Activated B cell treated with CpG ODN at 0.5 μM for 24 hours (primary cell): ENCODE measurements around the gene DAAM1. TPM values are rescaled to one million over a fixed set of nuclear protein-coding genes. Genes with fewer than 3 reads are reported as not detected.

ENCODE experiments used
- ATAC-seq: fragments of 200-7000 bp; cut with Tn5 transposase; one replicate; pipeline ENCODE4 v1.10.0; 2021; ENCODE audit warnings: low read depth, mild to moderate bottlenecking, moderate library complexity
- CTCF ChIA-PET: fragments of 350-600 bp; sonication (Branson Sonifier 250); formaldehyde crosslinking; loops from one replicate; lab custom pipeline; 2021; ENCODE audit warnings: antibody characterized with exemption; lab: Charles Lee
- POLR2A ChIA-PET: fragments of 350-600 bp; sonication (Branson Sonifier 250); formaldehyde crosslinking; loops from one replicate; lab custom pipeline; 2021; ENCODE audit warnings: antibody characterized with exemption; lab: Charles Lee
- DNase-seq: peaks from one replicate; pipeline ENCODE4 v3.0.0; 2022
- H3K27ac Mint-ChIP-seq: one replicate; pipeline ENCODE4 v1.8.0; 2020; ENCODE audit warnings: mixed read lengths
- H3K27me3 Mint-ChIP-seq: one replicate; pipeline ENCODE4 v1.8.0; 2021; ENCODE audit warnings: mixed read lengths
- H3K36me3 Mint-ChIP-seq: one replicate; pipeline ENCODE4 v1.8.0; 2021; ENCODE audit warnings: low read depth, mixed read lengths
- H3K4me1 Mint-ChIP-seq: one replicate; pipeline ENCODE4 v1.8.0; 2021; ENCODE audit warnings: mixed read lengths
- H3K4me3 Mint-ChIP-seq: one replicate; pipeline ENCODE4 v1.8.0; 2020; ENCODE audit warnings: mild to moderate bottlenecking, mixed read lengths
- H3K9me3 Mint-ChIP-seq: one replicate; pipeline ENCODE4 v1.8.0; 2020; ENCODE audit warnings: mixed read lengths
- intact Hi-C: fragments of 100-400 bp; cut with micrococcal nuclease; formaldehyde crosslinking; loops from one replicate; pipeline ENCODE4 v1.15.1; 2024
- total RNA-seq: library from RNA; stranded (reverse); gene quantifications from 2 replicates; pipeline ENCODE4 v1.2.3, GENCODE V29; 2022
- TF ChIP-seq, protein P1 (sequence below): fragments of 200-600 bp; IDR thresholded peaks from one replicate; pipeline ENCODE4 v1.8.0; 2022; ENCODE audit warnings: antibody characterized with exemption, mild to moderate bottlenecking

Gene DAAM1
- total RNA-seq, 1 donor from 2014 or later = 38.7 TPM

DNA sequence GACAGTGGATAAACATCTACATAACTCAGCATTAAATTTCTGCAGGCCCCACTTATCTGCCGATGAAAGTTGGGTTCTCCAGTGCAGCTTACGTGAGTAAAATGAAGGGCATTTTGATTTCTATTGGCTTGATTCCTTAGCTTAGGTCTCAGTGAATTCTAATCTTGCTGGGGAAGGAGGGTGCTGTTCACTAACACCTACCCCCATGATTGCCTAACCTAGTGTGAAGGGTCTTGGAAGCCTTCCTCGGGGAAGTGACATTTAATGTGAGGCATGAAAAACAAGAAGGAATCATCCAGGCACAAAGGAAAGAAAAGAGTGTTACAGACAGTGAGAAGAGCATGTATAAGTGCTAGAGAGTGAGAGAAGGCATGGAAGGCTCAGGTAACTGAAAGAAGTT is 81.0 kb downstream of the DAAM1 start:
- Mint-ChIP-seq H3K9me3 (no peaks in the 10 kb centered on the region), H3K4me3 (no peak overlapping the region), H3K36me3 (peaks cover 28% of the 10 kb centered on the region), H3K27me3 (no peaks in the 10 kb centered on the region), H3K27ac (no peak overlapping the region), H3K4me1 (peaks cover 17% of the 10 kb centered on the region)
- DNase-seq (no peak), ATAC-seq (no peak)
- POLR2A ChIA-PET = no interaction called here
- intact Hi-C loops = no loop called here
- TF ChIP-seq, protein P1, sequence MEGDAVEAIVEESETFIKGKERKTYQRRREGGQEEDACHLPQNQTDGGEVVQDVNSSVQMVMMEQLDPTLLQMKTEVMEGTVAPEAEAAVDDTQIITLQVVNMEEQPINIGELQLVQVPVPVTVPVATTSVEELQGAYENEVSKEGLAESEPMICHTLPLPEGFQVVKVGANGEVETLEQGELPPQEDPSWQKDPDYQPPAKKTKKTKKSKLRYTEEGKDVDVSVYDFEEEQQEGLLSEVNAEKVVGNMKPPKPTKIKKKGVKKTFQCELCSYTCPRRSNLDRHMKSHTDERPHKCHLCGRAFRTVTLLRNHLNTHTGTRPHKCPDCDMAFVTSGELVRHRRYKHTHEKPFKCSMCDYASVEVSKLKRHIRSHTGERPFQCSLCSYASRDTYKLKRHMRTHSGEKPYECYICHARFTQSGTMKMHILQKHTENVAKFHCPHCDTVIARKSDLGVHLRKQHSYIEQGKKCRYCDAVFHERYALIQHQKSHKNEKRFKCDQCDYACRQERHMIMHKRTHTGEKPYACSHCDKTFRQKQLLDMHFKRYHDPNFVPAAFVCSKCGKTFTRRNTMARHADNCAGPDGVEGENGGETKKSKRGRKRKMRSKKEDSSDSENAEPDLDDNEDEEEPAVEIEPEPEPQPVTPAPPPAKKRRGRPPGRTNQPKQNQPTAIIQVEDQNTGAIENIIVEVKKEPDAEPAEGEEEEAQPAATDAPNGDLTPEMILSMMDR = no peak
- CTCF ChIA-PET = no interaction called here

GRCh38 chr14:59271256-59271655 is 82.8 kb downstream of the DAAM1 start:
- no peaks in the 10 kb centered on the region for H3K27me3 Mint-ChIP-seq
- TF ChIP-seq, protein P1 = no peak
- intact Hi-C loops = no loop called here
- no peak overlapping the region for H3K27ac Mint-ChIP-seq
- CTCF ChIA-PET = no interaction called here
- ATAC-seq (no peak), DNase-seq (no peak)
- peaks cover 23% of the 10 kb centered on the region for H3K4me1 Mint-ChIP-seq
- POLR2A ChIA-PET = no interaction called here
- no peak overlapping the region for H3K4me3 Mint-ChIP-seq
- H3K9me3 Mint-ChIP-seq = no peaks in the 10 kb centered on the region
- H3K36me3 Mint-ChIP-seq = peaks cover 13% of the 10 kb centered on the region

DNA sequence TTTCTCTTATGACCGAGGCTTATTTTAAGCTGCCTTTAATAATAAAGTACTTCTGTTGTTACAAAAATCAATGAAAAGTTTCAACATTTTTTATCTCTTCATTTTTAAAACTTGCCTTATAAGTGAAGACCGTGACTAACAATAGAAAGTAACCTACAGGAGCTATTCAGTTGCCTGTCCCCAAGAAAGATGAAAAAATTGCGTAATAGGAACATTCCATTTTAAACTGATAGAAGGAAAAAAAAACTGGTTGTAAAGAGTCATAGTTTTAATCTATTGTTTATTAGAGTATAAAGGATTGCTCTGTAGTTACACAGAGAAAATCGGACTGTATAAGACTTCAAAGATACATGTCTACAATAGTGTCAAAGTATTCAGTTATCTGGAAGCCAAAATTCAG is 83.3 kb downstream of the DAAM1 start:
- Mint-ChIP-seq H3K9me3 (no peaks in the 10 kb centered on the region), H3K27me3 (no peaks in the 10 kb centered on the region), H3K36me3 (peaks cover 13% of the 10 kb centered on the region), H3K4me1 (peaks cover 27% of the 10 kb centered on the region), H3K4me3 (no peak overlapping the region), H3K27ac (no peak overlapping the region)
- ChIA-PET POLR2A (no interaction called here), CTCF (no interaction called here)
- no peak for DNase-seq
- TF ChIP-seq, protein P1 = no peak
- no peak for ATAC-seq
- intact Hi-C loops = no loop called here

DNA sequence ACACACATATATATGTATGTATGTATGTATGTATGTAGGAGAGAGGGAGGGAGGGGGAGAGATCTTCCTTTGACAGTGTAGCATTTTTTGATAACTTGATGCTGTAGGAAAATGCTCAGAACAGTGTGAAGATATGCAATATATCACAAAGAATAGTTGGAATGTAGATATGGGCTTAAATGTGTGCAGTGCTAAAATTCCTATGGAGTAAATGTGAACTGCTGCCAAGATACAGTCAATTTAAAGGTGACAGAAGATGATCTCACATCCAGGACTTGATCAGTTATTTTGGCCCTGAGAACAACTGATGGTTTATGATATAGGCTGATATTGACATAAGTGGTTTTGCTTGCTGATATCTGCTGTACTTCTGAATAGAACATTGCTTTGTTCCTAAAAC is 84.2 kb downstream of the DAAM1 start:
- DNase-seq (no peak), ATAC-seq (no peak)
- no peaks in the 10 kb centered on the region for H3K27me3 Mint-ChIP-seq
- no peak overlapping the region for H3K4me3 Mint-ChIP-seq
- H3K4me1 Mint-ChIP-seq = peaks cover 27% of the 10 kb centered on the region
- ChIA-PET POLR2A (no interaction called here), CTCF (no interaction called here)
- H3K27ac Mint-ChIP-seq = no peak overlapping the region
- intact Hi-C loops = no loop called here
- H3K9me3 Mint-ChIP-seq = no peaks in the 10 kb centered on the region
- peaks cover 11% of the 10 kb centered on the region for H3K36me3 Mint-ChIP-seq
- TF ChIP-seq, protein P1 = no peak

DNA sequence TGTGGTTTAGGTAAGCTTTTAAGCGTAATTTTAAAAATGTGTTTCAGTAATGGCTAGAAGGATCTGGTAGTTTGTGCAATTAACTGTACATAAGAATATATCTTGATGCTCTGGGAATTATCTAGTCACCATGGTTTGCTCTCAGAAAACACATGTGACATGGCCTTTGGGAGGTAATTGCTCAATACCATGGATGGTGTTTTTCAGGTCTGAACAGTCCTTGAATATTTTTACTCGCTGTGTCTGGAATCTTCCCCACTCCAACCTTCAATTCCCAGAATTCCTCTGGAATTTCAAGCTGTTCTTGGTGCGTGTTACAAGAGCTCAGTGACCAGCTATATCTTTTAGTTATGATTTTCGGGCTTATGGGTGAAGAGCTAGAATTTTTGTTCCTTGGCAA is 85.3 kb downstream of the DAAM1 start:
- H3K4me3 Mint-ChIP-seq = no peak overlapping the region
- intact Hi-C loops = loop anchor here (2.0 kb wide), 3 partner anchors 19 to 171 kb away; no protein-coding TSS in a partner anchor
- ChIA-PET CTCF (no interaction called here), POLR2A (no interaction called here)
- TF ChIP-seq, protein P1 = no peak
- H3K36me3 Mint-ChIP-seq = peaks cover 6% of the 10 kb centered on the region
- H3K4me1 Mint-ChIP-seq = peaks cover 27% of the 10 kb centered on the region
- H3K27ac Mint-ChIP-seq = no peak overlapping the region
- ATAC-seq (no peak), DNase-seq (no peak)
- H3K27me3 Mint-ChIP-seq = no peaks in the 10 kb centered on the region
- H3K9me3 Mint-ChIP-seq = no peaks in the 10 kb centered on the region
